ENCODE results near the gene GDF15.

GRCh38 chr19:18390065-18390907 is 4.3 kb downstream of the GDF15 start:
- TF ChIP-seq EZH2 (IDR thresholded peaks at IDR 0.05; ENCODE audit: insufficient read depth, poor library complexity, severe bottlenecking), result no peak
- no peak for TF ChIP-seq EZH2phosphoT487 (IDR thresholded peaks at IDR 0.05; ENCODE audit: insufficient read depth, low read depth)

Data from GM23248 (cell line).